ENCODE measurements around the gene NFU1. TPM values are rescaled to one million over a fixed set of nuclear protein-coding genes. Genes with fewer than 3 reads are reported as not detected.
"Not testable (repeated sequence)": the region's sequence is repeated elsewhere in the genome, so short reads cannot be mapped to it uniquely, and the experiment has no call there.

NFU1 gene
- total and polyA plus RNA-seq, 7 donors = 43.2 to 91.4 (median 61.3) TPM

DNA sequence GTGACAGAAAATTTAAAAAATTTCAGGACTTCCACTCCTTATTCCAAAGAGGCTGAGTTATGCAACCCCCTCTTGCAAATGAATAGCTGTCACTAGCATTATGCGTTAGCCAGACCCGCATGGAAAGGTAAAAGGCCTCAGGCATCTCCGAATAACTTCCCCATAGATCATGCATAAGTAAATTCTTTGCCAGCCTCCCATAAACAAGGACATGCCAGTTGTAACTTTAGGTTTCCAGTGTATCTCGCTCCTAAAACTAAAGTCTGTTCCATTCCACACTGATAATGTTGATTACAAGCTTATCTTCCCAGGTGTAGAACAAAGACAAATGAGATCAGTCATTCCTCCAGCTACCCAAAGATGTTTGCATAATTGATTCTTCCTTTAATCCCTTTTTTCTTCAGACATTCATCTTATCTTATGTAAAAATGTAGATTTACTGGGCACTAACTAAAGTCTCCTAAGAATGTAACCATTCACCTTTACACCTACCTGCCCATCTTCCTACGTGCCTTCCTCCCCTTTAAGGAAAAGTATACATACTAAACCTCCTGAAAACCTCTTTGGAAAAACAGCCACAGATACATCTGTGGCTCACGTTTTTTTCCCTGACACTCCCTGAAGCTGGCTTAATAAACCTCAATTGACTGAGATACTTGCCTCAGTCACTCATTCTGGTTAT lies 13.6 kb upstream of the NFU1 start:
- TF ChIP-seq POLR2AphosphoS5 (IDR thresholded peaks at IDR 0.05) (no peak), POLR2A (IDR thresholded peaks at IDR 0.05) (no peak), EP300 (IDR thresholded peaks at IDR 0.05) (no peak)
- TF ChIP-seq, protein P1, sequence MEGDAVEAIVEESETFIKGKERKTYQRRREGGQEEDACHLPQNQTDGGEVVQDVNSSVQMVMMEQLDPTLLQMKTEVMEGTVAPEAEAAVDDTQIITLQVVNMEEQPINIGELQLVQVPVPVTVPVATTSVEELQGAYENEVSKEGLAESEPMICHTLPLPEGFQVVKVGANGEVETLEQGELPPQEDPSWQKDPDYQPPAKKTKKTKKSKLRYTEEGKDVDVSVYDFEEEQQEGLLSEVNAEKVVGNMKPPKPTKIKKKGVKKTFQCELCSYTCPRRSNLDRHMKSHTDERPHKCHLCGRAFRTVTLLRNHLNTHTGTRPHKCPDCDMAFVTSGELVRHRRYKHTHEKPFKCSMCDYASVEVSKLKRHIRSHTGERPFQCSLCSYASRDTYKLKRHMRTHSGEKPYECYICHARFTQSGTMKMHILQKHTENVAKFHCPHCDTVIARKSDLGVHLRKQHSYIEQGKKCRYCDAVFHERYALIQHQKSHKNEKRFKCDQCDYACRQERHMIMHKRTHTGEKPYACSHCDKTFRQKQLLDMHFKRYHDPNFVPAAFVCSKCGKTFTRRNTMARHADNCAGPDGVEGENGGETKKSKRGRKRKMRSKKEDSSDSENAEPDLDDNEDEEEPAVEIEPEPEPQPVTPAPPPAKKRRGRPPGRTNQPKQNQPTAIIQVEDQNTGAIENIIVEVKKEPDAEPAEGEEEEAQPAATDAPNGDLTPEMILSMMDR (IDR thresholded peaks at IDR 0.05) = no peak
- Histone ChIP-seq H3K36me3 (no peaks in the 10 kb centered on the region), H3K27me3 (no peaks in the 10 kb centered on the region), H3K27ac (no peak overlapping the region), H3K4me3 (no peak overlapping the region), H3K4me1 (no peaks in the 10 kb centered on the region), H3K9me3 (no peaks in the 10 kb centered on the region)
- DNase-seq = no peak
- intact Hi-C loops (cut with DNase I) = no loop called here
- 86 to 91% methylated on average over 6 of the region's 6 CpGs for WGBS, 2 donors

DNA sequence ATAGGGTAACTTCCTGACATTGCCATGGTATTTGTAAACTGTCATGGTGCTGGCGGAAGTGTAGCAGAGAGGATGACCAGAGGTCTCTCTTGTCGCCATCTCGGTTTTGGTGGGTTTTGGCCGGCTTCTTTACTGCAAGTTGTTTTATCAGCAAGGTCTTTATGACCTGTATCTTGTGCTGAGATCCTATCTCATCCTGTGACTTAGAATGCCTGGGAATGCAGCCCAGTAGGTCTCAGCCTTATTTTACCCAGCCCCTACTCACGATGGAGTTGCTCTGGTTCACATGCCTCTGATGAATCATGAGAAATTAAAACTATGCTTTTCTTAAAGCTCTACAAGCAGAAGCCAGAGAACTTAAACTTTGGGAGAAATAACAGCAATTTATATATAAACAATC lies 12.7 kb upstream of the NFU1 start:
- TF ChIP-seq EP300 (IDR thresholded peaks at IDR 0.05) (no peak), POLR2A (IDR thresholded peaks at IDR 0.05) (no peak)
- TF ChIP-seq, protein P1 (IDR thresholded peaks at IDR 0.05) = no peak
- H3K36me3 ChIP-seq = no peaks in the 10 kb centered on the region
- no peak overlapping the region for H3K27ac ChIP-seq
- no peak overlapping the region for H3K4me3 ChIP-seq
- DNase-seq = no peak
- H3K4me1 ChIP-seq = no peaks in the 10 kb centered on the region
- H3K9me3 ChIP-seq = no peaks in the 10 kb centered on the region
- intact Hi-C loops (cut with DNase I) = no loop called here
- no peaks in the 10 kb centered on the region for H3K27me3 ChIP-seq
- WGBS, 2 donors = 89 to 93% methylated on average over 5 of the region's 5 CpGs

DNA sequence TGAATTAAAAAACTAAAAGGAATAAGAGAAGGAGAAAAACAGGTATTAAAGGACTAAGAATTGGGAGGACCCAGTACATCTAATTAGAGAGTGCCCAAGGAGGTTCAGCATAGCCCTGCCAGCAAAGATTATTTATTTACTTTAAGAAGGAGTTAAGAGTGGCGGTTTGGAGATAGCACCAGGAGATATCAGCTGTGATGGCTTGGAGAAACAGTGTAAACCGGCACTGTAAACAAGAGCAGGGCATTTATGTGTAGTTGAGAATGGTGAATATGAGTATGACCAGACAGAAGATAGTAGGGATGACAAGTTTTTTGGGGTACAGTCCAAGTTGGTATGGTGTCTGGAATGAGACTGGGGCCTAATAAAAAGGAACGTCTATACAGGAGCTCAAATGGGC lies 6.4 kb upstream of the NFU1 start:
- 70 to 85% methylated on average over 3 of the region's 3 CpGs for WGBS, 2 donors
- H3K27ac ChIP-seq; H3K4me1 ChIP-seq; intact Hi-C loops (cut with DNase I); H3K4me3 ChIP-seq; H3K27me3 ChIP-seq; DNase-seq; H3K36me3 ChIP-seq; H3K9me3 ChIP-seq: not testable (repeated sequence)

DNA sequence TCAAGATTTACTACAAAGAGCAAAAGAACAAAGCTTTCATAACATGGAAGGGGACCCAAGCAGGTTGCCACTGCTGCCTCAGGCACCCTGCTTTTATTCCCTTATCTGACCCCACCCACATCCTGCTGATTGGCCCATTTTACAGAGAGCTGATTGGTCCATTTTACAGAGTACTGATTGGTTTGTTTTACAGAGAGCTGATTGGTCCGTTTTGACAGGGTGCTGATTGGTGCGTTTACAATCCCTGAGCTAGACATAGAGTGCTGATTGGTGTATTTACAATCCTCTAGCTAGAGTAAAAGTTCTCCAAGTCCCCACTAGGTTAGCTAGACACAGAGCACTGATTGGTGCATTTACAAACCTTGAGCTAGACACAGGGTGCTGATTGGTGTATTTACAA lies 2.3 kb upstream of the NFU1 start:
- peaks cover 0 to 30% (median 19%) of the 10 kb centered on the region in 4 donors for H3K4me1 ChIP-seq
- 99 to 100% methylated on average over 2 of the region's 2 CpGs for WGBS, 2 donors
- not testable (repeated sequence) for H3K9me3 ChIP-seq, H3K27me3 ChIP-seq, DNase-seq, H3K27ac ChIP-seq, H3K36me3 ChIP-seq, H3K4me3 ChIP-seq
- intact Hi-C loops (cut with DNase I) = loop anchor here (5.0 kb wide), 3 partner anchors 427 to 853 kb away; partner anchors contain the start of genes ANTXR1 and SNRPG

DNA sequence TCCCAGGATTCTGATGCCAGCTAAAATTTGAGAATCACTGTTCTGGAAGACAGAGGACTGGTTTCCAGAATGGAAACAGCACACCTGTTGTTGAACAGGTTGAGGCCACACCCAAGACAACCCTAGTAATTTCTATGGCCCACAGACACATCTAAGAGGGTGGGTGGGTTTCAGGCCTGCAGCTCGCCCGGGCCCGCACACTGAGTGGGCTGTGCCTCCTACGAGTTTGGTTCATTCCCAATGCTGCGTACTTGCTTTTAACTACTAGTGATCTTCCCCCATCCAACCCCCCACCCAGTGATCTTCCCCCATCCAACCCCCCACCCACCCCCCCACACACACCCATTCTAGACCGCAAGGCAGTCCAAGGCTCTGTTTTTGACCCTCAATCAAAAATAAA lies 1.3 kb upstream of the NFU1 start:
- no peaks in the 10 kb centered on the region for H3K27me3 ChIP-seq
- intact Hi-C loops (cut with DNase I) = loop anchor here (5.0 kb wide), 3 partner anchors 426 to 854 kb away; partner anchors contain the start of genes ANTXR1 and SNRPG
- H3K4me1 ChIP-seq = peaks cover 0 to 31% (median 19%) of the 10 kb centered on the region in 4 donors
- no peak overlapping the region for H3K4me3 ChIP-seq
- no peak for DNase-seq
- TF ChIP-seq EP300 (IDR thresholded peaks at IDR 0.05) (no peak), POLR2AphosphoS5 (IDR thresholded peaks at IDR 0.05) (no peak), POLR2A (IDR thresholded peaks at IDR 0.05) (no peak)
- TF ChIP-seq, protein P1 (IDR thresholded peaks at IDR 0.05) = no peak
- 97 to 98% methylated on average over 6 of the region's 6 CpGs for WGBS, 2 donors
- peak overlapping the region; percentile 94 to 96 (median 94) for H3K27ac ChIP-seq
- no peaks in the 10 kb centered on the region for H3K9me3 ChIP-seq
- H3K36me3 ChIP-seq = no peaks in the 10 kb centered on the region

DNA sequence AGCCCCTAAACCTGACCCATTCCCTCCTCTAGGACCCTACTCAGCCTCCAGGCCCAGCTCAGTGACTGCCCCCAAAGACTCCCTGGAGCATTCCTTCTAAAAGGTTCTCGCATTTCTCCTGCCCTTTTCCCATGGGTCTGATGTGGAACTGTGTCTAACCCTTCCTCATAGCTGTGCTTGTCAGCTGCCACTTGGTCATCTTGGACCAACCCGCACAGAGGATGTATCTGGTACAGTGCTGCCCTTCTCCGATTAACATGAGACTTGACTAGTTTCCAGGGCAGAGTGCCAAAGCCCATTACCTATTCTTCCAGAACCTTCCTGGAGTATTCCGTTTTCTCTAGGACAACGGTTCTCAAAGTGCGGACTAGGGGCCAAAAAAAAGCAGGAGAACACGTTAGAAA lies 518 bp upstream of the NFU1 start:
- Histone ChIP-seq H3K27me3 (no peaks in the 10 kb centered on the region), H3K36me3 (no peaks in the 10 kb centered on the region), H3K4me3 (peak overlapping the region; percentile 77 to 92 (median 84)), H3K27ac (peak overlapping the region; percentile 94 to 96 (median 94)), H3K4me1 (peaks cover 0 to 31% (median 20%) of the 10 kb centered on the region in 4 donors), H3K9me3 (no peaks in the 10 kb centered on the region)
- 35 to 66% methylated on average over 7 of the region's 7 CpGs for WGBS, 2 donors
- DNase-seq = peak; percentile 79
- TF ChIP-seq POLR2AphosphoS5 (IDR thresholded peaks at IDR 0.05) (no peak), POLR2A (IDR thresholded peaks at IDR 0.05) (no peak), EP300 (IDR thresholded peaks at IDR 0.05) (no peak)
- TF ChIP-seq, protein P1 (IDR thresholded peaks at IDR 0.05) = no peak
- intact Hi-C loops (cut with DNase I) = loop anchor here (2.0 to 5.0 kb wide), 4 partner anchors 205 to 855 kb away; partner anchors contain the start of genes AAK1, ANTXR1 and SNRPG
